Skeletal muscle satellite cell (primary cell): Measurements from ENCODE around the gene SLC15A1. TPM values are rescaled to one million over a fixed set of nuclear protein-coding genes. Genes with fewer than 3 reads are reported as not detected.

Experiments used
- small RNA-seq: library from RNA; depleted of rRNA; stranded (forward); fragments of <200 nt; gene quantifications from one replicate; pipeline ENCODE3, GENCODE V24; 2012

Gene SLC15A1

Small RNA genes lying within 50 kb of the gene (small RNA-seq; reads per million reads assigned to genes)
- not detected for gene RN7SL60P
